HG03175 (cell line): Measurements from ENCODE around the gene SIGLEC10.
"Not testable (repeated sequence)": the region's sequence is repeated elsewhere in the genome, so short reads cannot be mapped to it uniquely, and the experiment has no call there.

Source experiments
- ATAC-seq: cut with Tn5 transposase; IDR thresholded peaks from one replicate; pipeline ENCODE4 v1.9.1; 2021; ENCODE audit warnings: mild to moderate bottlenecking, moderate library complexity; ENCODE audit not compliant: unreplicated experiment

The SIGLEC10 gene

DNA sequence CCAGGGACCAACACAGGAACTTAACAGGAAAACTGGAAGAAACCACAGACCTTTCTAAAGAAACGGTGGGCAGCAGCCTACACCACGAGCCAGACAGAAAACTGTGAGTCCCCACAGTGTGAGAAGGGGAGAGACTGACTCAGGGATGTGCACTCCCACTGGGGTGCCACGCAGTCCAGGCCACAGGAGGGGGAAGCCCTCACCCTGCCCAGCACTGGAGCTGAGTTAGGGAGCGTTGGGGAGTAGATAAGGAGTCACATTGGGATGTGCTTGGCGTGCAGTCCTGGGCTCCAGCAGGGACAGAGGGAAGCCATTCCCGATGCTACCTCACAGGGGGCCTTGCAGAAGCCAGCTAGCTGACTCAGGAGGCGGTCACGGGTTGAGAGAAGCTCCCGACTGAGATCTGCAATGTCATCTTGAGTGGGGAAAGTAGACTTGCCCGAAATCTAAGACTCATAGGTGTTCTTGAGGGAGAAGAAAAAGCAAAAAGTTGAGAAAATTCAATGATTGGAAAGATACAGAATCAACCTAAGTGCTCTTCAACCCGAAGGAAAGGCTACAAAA is 23.5 kb upstream of the SIGLEC10 start:
- no peak for ATAC-seq

- no peak for ATAC-seq
Measured at GRCh38 chr19:51440052-51440451, 22.6 kb upstream of the SIGLEC10 start.

- no peak for ATAC-seq
Measured at GRCh38 chr19:51439021-51439465, 21.6 kb upstream of the SIGLEC10 start.

DNA sequence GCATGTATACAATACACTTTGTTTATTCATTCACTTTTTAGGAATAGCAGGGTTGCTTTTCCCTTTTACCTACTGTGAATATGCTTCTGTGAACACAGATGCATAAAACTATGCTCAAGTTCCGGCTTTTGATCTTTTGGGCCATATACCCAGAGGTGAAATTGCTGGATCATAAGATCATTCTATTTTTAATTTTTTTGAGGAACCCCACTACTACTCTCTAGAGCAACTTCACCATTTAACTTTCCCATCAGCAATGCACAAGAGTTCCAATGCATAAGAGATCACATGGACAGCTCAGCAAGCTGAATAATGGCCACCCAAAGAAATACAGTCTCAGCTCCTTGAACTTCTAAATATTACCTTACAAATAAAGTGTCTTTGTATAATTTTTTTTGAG is 17.0 kb upstream of the SIGLEC10 start:
- no peak for ATAC-seq

GRCh38 chr19:51433043-51433442 is 15.6 kb upstream of the SIGLEC10 start:
- no peak for ATAC-seq

GRCh38 chr19:51431124-51431523 is 13.7 kb upstream of the SIGLEC10 start:
- no peak for ATAC-seq

DNA sequence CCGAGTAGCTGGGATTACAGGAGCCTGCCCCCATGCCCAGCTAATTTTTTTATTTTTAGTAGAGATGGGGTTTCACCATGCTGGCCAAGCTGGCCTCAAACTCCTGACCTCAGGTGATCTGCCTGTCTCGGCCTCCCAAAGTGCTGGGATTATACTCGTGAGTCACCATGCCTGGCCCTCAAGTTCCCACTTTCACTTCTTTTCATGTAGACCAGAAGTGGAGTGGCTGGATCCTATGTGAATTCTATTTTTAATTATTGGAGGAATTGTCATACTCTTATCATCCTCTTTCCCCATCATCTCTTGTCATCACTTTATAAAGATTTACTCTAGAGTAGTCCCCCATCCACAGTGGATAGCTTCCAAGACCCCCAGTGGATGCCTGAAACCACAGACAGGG is 12.8 kb upstream of the SIGLEC10 start:
- ATAC-seq: no peak

DNA sequence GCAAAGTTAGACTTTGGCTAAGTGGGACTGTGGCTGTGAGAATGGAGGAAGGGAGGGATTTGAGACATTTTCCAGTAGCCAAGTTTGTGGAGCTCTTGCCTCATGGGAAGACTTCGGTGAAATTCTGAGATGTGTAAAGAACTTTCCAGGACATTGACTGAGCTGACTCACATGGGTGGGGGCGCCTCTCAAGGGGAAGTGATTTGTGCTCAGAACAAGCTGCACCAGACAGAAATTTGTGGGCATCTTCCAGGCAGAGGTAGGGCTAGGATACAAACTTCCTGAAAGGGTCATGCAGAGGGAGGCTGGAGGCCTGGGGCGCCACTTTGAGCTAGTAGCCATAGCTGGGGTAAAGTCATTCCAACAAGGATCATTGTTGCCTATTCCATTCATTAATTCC is 9.8 kb upstream of the SIGLEC10 start:
- ATAC-seq: no peak

DNA sequence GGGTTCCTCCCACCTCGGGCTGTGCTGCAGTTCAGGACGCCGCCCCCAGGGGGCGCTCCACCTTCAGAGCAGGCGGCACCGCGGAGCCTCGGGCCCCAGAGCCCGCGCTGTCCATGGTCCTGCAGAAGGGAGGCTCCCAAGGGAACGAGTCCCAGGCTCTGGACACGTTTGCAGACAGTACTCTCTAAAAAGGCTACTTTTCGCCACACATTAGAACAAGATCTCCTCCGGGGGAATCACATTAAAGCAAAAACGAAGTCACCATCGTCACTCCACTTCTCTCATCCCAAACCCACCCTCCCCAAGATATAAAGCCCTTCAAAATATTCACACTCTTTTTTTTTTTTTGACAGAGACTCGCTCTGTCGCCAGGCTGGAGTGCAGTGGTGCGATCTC is 4.6 kb upstream of the SIGLEC10 start:
- ATAC-seq: peak; percentile 55

DNA sequence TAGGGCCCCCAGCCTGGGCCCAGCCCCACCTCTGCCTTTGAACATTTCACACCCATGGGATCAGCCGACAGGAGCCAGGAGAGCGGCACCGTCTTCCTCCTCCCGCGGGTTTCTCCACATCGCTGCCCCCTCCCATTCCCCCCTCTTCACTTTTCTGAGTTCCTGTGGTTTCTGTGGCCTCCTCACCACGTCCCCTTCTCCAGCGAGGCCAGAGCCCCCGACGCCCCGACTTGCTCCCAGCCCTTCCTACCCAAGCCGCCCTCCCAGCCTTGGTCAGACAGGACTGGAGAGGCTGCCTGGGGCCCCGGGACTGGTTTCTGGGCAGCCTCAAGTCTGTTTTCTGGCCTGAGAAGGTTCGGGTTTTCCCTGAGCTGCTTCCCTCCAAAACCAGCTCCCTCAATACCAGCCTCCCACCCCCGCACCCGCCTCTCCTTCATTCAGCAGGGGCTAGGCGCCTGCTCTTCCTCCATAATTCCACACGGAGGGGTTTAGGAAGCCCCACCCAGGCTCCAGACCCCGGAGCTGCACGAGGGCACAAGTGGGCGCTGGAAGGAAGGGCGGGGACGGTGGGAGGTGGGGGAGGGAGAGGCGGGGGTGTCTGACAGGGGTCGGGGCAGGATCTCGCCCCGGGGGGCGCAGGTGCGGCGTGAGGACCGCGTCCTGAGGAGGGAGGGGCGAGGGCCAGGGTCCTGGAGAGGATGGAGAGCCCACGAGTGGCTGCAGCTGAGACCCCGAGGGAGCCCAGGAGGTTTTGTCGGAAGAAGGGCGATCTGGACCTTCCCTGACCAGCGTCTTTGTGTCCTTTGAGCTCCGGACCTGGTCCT is 4.0 kb upstream of the SIGLEC10 start:
- no peak for ATAC-seq

DNA sequence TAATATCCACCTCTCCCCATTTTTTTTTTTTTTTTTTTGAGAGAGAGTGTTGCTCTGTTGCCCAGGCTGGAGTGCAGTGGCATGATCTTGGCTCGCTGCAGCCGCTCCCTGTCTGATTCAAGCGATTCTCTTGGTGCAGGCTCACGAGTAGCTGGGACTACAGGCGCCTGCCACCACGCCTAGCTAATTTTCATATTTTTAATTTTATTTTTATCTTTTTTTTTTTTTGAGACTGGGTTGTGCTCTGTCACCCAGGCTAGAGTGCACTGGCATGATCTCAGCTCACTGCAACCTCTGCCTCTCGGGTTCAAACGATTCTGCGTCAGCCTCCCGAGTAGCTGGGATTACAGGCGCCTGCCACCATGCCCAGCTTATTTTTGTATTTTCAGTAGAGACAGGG is 3.1 kb upstream of the SIGLEC10 start:
- not testable (repeated sequence) for ATAC-seq

DNA sequence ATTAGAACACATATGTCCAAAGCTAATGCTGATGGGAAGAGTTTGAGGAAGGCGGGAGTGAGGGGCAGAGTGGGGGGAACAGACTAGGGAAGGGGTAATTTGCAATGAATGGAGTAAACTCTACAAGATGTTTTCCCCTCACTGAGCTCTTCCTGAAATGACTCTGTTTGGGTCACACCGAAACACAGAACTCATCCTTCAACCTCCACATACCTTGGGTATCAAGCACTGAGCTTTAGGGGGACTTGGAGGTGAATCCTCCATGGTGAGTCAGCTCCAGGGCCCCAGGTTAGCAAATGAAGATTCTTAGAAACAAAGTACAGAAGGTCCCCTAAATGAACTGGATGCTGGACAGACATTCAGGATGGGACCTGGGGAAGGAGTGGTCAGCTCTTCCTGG is 1.3 kb upstream of the SIGLEC10 start:
- ATAC-seq: no peak

DNA sequence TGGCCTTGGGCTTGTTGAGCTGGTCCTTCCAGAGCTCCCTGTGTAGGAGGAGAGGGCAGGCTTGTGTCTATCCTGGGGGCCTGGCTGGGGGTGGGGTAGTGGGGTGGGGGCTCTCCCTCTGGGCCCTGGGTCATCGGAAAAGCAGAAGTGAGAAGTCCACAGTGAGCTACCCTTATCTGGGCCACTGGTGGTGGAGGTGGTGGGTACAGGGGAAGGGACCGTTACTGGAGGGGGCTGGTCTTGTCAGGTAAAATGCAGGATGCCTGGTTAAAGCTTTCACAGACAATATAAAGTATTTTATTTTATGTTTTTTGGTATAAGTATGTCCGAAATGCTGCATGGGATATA is 342 bp upstream of the SIGLEC10 start:
- peak; percentile 32 for ATAC-seq

DNA sequence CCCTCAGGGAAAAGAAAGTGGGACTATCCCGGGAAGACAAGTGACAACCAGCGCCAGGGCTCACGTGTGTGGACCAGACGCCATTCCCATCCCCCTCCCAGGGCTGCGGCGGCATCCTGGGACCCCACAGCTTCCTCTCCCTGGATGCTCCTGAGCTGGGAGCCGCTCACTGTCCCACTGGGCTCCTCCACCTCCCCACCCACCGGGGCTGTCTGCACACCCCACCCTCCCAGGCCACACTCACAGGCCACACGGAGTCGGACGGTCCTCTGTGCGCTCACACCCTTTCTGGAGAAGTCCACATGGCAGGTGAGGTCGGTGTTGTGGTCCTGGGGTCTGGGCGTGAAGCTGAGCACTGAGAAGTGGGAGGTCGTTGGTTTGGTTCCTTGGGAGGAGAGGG is 1.0 kb downstream of the SIGLEC10 start:
- ATAC-seq: not testable (repeated sequence)

- no peak for ATAC-seq
Measured at GRCh38 chr19:51415187-51415586, 2.3 kb downstream of the SIGLEC10 start.

- no peak for ATAC-seq
Measured at GRCh38 chr19:51410950-51411748, 6.3 kb downstream of the SIGLEC10 start.

DNA sequence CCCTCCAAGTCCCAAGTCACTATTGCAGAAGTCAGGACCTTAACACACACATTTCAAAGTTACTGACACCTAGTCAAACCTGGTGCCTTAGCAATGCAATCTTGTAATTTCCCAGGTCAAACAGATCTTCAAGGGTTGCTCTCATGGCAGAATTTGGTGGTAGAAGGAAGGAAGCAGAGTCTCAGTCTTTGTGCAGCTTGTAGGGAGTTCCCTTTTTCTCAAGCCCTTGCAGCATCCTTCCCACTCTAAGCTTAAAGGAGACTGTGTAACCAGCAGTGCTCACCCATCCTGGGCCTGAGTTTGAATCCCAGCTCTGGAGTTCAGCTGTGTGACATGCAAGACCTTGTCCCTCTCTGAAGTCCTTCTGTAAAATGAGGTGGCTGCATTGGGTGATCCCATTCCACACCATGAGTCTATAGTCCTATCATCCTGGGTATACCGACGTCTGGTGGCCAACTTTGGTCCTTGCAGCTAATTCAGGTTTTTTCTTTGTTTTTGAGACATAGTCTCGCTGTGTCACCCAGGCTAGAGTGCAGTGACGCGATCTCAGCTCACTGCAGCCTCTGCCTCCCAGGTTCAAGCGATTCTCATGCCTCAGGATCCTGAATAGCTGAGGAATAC is 9.8 kb downstream of the SIGLEC10 start:
- no peak for ATAC-seq

DNA sequence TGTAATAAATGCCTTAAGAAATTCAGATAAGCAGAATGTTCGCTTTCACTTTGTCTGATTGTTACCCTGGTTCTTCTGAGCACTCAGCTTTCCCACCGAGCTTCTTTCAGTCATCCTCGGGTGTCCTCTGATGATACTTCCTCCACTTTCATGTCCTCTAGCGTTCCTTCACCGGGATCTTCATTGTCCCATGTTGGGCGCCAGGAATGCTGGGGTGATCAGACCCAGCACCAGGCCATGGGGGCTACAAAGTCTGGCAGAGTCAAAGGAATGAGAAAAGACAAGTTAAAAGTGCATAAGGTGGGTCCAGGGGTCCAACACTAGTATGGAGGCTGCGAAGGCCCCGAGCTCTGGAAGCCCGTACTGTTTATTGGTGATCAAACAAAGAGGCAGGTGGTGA is 15.3 kb downstream of the SIGLEC10 start:
- ATAC-seq: no peak

DNA sequence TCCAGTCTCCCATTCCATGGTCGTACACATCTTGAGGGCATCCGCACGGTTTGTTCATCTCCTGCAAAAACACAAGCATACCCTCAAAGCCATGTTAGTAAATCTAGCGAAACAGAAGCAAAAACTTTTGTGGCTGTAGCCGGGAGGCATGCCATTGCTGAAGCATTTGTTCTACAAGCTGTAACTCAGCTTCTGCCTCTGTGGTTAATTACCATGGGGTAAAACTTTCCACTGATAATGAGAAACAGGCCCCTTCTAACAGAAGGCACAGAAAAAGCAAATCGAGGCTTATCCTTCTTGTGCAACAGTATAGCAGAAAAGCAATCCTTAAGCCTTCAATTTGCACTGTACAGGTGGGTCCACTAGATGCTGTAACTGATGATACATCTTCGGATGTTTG is 17.5 kb downstream of the SIGLEC10 start:
- not testable (repeated sequence) for ATAC-seq

DNA sequence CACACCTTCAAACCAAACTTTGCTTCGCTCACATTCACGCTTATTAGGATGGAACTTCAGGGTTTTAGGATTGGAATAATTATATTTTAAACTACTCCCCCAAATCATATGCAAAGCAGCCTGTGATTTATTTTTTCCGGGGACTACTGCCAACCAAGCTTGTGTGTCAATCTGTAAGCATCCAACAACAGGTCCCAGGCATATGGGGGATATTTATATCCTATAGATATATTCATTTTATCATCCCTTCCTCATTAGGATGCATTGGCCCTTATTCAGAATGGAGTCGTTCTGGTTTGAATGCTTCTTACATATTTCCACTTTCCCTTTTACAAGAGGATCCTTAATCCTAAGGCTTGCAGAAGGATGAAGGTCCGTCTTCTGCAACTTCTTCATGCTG is 18.2 kb downstream of the SIGLEC10 start:
- ATAC-seq: no peak

GRCh38 chr19:51398096-51398704 is 19.2 kb downstream of the SIGLEC10 start:
- ATAC-seq: no peak
